GM21360 (cell line): Measurements from ENCODE around the gene TTC34.

ENCODE experiments used
- ATAC-seq: cut with Tn5 transposase; IDR thresholded peaks from one replicate; pipeline ENCODE4 v1.9.1; 2021; ENCODE audit warnings: mild to moderate bottlenecking, moderate library complexity; ENCODE audit not compliant: unreplicated experiment

TTC34 gene, protein sequence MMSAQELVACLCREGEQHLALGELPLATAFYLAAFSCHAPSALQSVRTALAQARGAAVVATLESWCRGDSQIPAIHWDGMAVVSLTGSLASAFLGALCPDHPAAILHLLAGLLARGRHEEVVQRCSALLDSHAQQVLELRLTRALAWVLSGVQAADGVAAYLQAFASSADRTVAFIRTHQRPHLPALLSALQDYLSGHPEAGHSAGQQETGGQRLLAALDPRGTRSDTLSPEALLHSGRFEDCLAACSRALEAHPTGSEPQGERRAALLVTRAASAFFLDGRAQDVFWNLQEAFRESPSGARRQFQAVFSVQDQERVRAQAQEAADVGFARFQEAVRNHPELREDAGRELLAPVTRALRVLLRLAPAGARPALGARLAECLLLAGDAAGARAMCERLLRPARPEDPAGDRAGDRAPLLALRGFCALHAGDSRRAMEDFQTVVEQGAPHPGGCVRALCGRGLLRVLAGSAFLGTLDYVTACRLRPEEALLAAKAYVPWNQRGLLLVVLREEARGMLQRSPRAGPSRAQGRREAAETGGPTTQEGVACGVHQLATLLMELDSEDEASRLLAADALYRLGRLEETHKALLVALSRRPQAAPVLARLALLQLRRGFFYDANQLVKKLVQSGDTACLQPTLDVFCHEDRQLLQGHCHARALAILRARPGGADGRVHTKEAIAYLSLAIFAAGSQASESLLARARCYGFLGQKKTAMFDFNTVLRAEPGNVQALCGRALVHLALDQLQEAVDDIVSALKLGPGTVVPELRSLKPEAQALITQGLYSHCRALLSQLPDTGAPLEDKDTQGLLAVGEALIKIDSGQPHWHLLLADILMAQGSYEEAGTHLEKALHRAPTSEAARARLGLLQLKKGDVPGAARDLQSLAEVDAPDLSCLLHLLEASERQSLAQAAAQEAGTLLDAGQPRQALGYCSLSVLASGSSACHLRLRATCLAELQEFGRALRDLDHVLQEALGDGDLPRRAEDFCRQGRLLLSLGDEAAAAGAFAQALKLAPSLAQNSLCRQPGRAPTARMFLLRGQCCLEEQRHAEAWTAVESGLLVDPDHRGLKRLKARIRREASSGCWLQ

GRCh38 chr1:2801535-2802291 is at the start of gene TTC34:
Gene TTC34, minus strand, starts transcription at chr1:2801693. Its CDS starts 866 bp downstream, at chr1:2800827.
- no peak for ATAC-seq

GRCh38 chr1:2850502-2850901 is 49.0 kb upstream of the TTC34 start:
- no peak for ATAC-seq

DNA sequence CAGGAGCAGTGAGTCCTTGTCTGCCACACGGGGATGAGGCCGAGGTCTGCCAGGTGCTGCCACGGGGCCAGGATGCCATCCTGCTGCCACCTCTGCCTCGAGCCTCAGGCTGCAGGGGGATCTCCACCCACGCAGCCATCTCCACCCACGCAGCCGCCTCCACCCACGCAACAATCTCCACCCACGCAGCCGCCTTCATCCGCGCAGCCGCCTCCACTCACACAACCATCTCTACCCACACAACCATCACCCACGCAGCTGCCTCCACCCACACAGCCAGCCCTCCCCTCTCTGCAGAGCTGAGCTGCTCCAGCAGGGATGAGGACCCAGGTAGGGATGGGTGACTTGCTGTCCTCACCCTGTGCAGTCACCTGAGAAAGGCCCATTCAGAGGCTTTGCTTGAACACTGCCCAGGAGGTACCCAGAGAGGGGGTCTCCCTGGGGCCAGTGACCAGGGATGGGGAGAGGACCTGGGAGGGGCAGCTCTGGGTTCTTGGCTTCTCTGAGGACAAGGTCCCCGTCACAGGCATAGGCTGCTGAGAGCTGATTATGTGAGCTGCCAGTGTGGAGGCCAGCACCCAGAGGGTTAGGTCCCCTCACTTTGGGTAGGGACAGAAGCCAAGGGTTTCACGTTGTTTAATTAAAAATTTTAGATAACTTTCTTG is 46.6 kb upstream of the TTC34 start:
- ATAC-seq: no peak

DNA sequence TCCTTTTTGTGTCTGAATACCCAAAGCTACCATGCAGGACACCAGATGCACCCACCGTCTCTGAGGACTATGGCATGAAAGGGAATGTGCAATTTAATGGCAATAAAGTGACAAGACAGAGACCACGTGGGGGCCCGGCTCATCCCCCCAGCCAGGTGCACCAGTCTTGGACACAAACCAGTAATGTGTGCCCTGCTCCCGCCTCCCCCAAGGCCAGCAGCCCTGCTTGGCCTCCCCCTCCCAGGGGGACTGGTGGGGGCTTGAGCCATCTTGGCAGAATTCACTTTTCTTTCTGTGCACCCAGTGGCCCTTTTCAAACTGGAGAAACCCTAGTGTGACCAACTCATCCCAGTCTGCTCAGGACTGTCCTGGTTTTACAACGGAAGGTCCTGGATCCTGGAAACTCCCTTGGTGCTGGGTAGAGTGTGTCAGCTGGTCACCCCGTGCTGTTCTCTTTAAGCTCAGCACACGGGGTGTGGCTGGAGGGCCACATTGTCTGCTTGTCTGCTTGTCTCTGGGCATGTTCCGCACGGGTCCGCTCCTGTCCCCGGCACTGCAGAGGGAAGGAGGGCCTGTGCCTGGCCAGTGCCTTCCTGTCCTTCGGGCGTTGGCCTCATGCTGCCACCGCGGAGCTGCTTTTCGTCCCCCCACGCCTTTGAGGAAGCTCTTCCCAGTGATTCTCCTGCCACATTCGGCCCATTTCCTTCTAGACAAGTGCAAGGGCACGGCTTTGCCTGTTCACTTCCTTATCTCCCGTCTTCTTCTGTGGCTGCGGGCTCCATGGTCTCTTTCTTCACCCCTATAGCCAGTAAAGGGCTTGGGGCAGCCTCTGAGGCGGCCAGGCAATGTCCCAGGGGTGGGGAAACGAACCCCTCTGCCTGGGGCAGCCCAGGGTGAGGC is 45.8 kb upstream of the TTC34 start:
- no peak for ATAC-seq

GRCh38 chr1:2845869-2846268 is 44.4 kb upstream of the TTC34 start:
- ATAC-seq: no peak

GRCh38 chr1:2840036-2840809 is 38.7 kb upstream of the TTC34 start:
- no peak for ATAC-seq

- no peak for ATAC-seq
Observed at GRCh38 chr1:2837823-2838222, 36.3 kb upstream of the TTC34 start.

- no peak for ATAC-seq
Observed at GRCh38 chr1:2837316-2837715, 35.8 kb upstream of the TTC34 start.

GRCh38 chr1:2836333-2836970 is 35.0 kb upstream of the TTC34 start:
- no peak for ATAC-seq

GRCh38 chr1:2835650-2836159 is 34.2 kb upstream of the TTC34 start:
- ATAC-seq: no peak

DNA sequence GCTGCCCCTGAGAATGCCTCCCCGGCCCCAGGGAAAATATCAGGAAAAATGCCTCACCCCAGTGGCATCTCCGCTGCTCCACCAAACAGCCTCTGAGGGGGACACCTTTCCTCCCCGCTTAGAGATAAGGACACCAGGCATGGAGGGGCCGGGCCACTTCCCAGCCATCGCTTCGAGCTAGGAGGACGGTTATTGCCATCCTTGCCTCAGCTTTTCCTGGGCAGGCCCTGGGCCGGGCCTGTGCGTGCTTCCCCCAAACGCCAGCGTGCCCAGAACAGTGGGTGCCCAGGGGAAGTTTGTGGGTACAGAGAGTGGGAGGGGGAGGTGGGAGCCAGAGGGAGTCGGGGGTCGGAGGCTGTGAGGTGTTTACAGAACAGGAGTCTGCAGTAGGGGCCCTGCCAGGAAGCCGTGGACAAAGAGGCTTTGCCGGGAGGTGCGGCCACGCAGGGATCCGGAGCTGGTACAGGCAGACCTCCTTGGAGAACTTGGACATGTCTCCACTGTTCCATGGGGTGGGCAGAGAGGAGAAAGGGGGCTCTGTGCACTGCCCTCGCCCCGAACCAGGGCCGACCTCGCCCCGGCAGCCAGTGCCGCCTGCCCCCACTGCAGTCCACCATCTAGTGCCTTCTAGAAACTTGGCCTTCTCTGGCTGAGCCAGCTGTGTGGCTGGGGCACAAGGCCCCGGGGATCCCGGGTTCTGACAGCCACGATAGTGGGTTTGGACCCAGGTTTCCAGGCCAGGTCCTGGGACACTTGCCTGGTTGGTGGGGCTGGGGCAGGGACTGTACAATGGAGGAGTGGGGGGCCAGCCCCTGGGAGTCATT is 33.5 kb upstream of the TTC34 start:
- ATAC-seq: no peak

DNA sequence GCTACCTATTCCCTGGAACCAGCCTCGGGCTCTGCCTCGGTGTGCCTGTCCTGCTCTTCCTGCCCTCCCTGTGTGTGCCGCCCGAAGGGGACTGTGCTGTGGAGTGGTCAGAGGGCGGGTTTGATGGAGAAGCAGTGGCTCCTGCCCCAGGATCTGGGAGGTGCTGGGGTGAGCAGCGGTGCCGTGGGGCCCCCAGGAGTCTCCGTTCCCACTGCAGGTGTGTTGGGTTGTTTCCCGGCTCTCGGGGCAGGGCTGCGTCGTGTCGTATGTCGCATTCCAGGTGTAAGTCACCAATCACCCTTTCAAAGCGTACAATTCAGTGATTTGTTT is 32.6 kb upstream of the TTC34 start:
- ATAC-seq: no peak

GRCh38 chr1:2833454-2834145 is 32.1 kb upstream of the TTC34 start:
- no peak for ATAC-seq

DNA sequence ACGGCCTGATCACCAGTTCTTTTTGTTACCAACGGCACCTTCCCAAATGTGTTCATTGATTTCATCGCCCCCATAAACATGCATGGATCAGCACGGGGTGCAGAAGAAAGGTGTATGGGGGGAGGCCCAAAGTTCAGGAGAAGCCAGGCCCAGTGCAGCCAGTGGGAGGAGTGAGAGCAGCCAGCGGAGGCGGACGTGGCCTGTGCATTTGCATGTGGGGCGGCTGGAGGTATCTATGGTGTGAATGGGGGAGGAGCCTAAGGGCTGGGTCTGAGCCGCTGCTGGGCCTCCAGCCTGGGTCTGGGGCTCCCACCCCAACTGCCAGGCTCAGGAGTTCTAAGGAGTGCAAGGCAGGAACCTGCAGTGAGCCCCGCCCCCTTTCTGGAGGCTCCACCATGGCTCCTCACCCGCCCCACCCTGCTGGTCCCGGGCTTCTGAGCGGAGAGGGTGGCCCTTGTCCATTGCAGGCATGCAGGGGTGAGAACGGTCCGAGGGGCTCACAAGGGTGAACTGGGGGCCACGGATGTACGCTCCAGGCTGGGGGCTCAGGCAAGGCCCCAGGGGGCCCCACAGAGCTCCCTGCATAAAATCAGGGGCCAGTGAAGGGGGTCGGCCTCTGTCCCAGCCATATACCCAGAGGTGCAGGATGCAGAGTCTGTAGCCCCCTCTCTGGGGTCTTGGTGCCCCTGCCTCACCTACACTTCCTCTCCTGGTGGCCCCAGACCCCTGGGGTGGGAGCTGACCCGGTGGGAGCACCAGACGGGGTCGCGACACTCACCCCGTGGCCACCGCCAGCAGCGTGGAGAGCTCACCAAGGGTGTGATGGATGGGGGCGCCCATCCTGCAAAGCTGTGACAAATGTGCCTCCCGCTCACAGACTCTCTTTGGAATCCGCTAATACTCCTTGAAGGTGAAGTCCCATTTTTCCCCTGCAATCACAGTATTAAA is 31.3 kb upstream of the TTC34 start:
- ATAC-seq: no peak

- no peak for ATAC-seq
Observed at GRCh38 chr1:2831596-2832212, 30.2 kb upstream of the TTC34 start.
